Activated naive CD4-positive, alpha-beta T cell treated with Interleukin-2 at 50 U/mL for 16 hours (primary cell): ENCODE results near the gene COL4A3.

Experiments used
- DNase-seq: peaks from one replicate; pipeline ENCODE4 v3.0.0-alpha.2; 2020

The COL4A3 gene

GRCh38 chr2:227348324-227348723, 183.9 kb downstream of the COL4A3 start:
- no peak for DNase-seq

DNA sequence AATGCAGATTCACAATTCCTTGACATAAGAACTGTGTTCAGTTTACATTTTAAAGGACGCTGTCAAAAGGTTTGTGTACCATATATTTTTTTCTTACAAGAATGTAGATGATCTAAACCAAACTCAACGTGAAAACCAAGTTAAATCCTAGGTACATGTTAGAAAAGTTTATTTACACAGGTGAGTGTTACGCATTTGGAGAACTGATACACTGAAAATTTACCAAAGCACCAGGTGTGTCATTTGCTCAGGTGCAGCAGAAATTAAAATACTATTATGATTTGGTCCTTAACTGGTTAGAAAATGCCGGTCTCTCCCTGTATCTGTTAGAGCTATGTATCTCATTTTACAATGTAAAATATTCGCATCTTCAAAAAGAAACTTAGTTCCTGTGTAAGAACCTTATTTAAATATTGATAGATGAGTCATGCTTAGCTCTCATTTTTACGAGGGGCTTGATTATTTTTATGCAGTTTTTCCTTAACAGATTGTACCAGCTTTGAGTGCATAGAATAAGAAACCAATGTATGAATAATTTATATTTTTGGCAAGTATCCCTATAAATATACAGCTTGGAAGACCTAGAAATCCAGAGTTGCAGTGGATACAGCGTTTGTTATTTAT, 185.7 kb downstream of the COL4A3 start:
- DNase-seq, result no peak

- no peak for DNase-seq
Observed at GRCh38 chr2:227351639-227352038, 187.2 kb downstream of the COL4A3 start.

DNA sequence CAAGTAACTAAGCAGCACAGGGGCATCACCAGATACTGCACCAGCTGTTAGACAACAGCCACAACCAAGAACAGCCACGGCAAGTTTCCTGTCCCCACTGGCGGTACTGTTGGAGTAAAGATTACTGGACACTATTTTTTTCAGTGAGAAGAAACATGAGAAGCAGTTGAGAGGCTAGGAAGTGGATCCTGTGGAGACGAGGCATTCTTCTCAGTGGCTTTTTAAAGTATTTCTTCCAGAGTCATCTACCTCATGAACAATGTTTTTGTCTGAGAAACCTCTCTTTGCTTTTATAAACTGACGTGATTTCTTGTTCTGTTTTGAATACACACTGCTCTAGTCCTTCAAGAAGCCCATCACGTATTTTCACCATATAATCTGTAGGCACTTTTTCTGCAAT, 195.9 kb downstream of the COL4A3 start:
- DNase-seq, result no peak

- DNase-seq, result no peak
Observed at GRCh38 chr2:227363756-227364155, 199.3 kb downstream of the COL4A3 start.
